GM12892 (cell line): ENCODE results near the gene ATP13A3. TPM values are rescaled to one million over a fixed set of nuclear protein-coding genes. Genes with fewer than 3 reads are reported as not detected.
"Not testable (repeated sequence)": the region's sequence is repeated elsewhere in the genome, so short reads cannot be mapped to it uniquely, and the experiment has no call there.

ENCODE experiments used
- DNase-seq: peaks from one replicate; pipeline ENCODE4 v3.0.0; 2011; ENCODE audit not compliant: insufficient read length
- FAIRE-seq: peaks from 2 replicates; lab custom pipeline; 2011; peaks lifted over from hg19 to GRCh38; lab: Jason Lieb, UNC
- POLR2A ChIP-seq: IDR thresholded peaks from 2 replicates; pipeline ENCODE4 v1.6.1; 2011; ENCODE audit warnings: low read depth, low read length, control low read depth
- POLR2AphosphoS5 ChIP-seq: IDR thresholded peaks from 2 replicates; pipeline ENCODE4 v1.6.1; 2011; ENCODE audit warnings: low read depth, low read length, control low read depth
- TAF1 ChIP-seq: IDR thresholded peaks from 2 replicates; pipeline ENCODE4 v1.6.1; 2011; ENCODE audit warnings: low read depth, mild to moderate bottlenecking, control low read depth, low read length, borderline replicate concordance
- polyA plus RNA-seq: library from polyadenylated mRNA; unstranded; fragments of >200 nt; gene quantifications from one replicate; pipeline ENCODE4 v1.2.1, GENCODE V29; 2012; ENCODE audit warnings: missing spikeins, inconsistent platforms; ENCODE audit not compliant: missing spikeins

Gene ATP13A3
- polyA plus RNA-seq: 54.8 TPM

GRCh38 chr3:194486540-194487288 lies at the start of gene ATP13A3:
Gene ATP13A3, minus strand, starts transcription at chr3:194487002. Its CDS starts 24,812 bp downstream, at chr3:194462190.
- TF ChIP-seq POLR2AphosphoS5: no peak
- TF ChIP-seq TAF1: no peak; the same call in 1 of the 2 replicates
- TF ChIP-seq POLR2A: peak; percentile 69
- FAIRE-seq: peak; percentile 51
- peak; percentile 91 for DNase-seq

DNA sequence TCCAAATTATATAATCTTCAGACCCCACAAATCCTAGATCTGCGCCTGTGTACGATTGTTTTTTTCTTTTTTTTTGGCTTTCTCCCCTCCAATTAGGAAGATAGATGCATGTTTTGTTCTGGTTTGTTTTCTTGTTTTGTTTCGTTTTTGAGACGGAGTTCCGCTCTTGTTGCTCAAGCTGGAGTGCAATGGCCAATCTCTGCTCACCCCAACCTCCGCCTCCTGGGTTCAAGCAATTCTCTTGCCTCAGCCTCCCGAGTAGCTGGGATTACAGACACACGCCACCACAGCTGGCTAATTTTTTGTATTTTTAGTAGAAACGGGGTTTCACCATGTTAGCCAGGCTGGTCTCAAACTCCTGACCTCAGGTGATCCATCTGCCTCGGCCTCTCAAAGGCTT lies 48.4 kb upstream of the ATP13A3 start:
- not testable (repeated sequence) for DNase-seq, FAIRE-seq

DNA sequence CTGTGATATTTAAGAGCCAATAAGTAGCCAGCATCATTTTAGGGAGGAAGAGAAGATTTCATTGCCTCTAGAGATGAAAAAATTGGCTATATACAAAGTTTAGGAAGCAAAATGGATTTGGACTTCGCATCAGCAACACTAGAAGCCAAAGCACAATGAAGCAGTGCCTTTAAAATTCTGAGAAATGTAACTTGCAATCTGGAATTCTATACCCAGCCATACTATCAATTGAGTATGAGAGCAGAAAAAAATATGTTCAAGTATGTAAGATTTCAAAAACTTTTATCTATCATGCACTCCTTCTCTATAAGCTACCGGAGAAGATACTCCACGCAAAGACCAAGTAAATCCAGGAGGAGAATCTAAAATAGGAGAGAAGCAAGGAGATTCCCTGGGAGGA lies 47.4 kb upstream of the ATP13A3 start:
- FAIRE-seq (no peak), DNase-seq (no peak)
- no peak for TF ChIP-seq TAF1
- no peak for TF ChIP-seq POLR2AphosphoS5
- TF ChIP-seq POLR2A: no peak

GRCh38 chr3:194532591-194532990 lies 45.8 kb upstream of the ATP13A3 start:
- FAIRE-seq (no peak), DNase-seq (no peak)
- TF ChIP-seq TAF1 (no peak), POLR2A (no peak), POLR2AphosphoS5 (no peak)

DNA sequence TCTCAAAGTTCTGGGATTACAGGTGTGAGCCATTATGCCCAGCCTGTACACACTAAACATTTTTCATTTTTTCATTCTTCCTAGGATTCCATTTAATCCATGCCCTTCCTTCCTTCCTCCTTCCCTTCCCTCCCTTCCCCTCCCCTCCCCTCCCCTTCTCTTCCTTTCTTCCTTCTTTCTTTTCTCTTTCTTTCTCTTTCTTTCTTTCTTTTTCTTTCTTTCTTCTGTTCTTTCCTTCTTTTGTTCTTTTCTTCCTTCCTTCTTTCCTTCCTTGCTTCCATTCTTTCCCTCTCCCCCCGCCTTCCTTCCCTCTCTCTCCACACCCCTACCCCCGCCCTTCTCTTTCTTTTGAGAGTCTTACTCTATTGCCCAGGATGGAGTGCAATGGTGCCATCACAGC lies 40.9 kb upstream of the ATP13A3 start:
- FAIRE-seq (no peak), DNase-seq (no peak)
- no peak for TF ChIP-seq POLR2AphosphoS5
- TF ChIP-seq POLR2A: no peak
- no peak for TF ChIP-seq TAF1

GRCh38 chr3:194526164-194526563 lies 39.4 kb upstream of the ATP13A3 start:
- FAIRE-seq: no peak

DNA sequence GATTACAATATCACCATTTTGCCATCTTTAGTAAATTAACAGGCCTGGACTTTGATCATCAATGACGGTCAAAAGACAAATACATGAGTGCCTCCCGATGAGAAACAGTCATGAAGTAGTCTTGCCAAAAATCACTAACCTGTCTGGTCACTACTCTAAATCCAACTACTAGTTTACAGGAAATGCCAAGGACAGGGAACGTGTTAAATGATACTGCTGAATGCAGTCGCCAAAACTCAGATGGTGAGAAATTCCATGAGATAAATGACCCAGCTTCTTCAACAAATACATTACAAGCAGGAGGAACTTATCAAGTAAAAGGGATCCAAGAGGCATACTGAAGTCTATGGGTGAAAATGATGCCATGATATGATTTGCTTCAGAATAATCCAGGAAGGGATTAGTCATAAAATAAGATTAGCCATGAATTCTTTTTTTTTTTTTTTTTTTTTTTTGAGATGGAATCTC lies 35.8 kb upstream of the ATP13A3 start:
- FAIRE-seq: no peak
- no peak for DNase-seq
- no peak for TF ChIP-seq POLR2AphosphoS5
- TF ChIP-seq POLR2A: no peak
- no peak for TF ChIP-seq TAF1

More at GRCh38 chr3:194526164-194526563, 39.4 kb upstream of the ATP13A3 start:
- TF ChIP-seq POLR2AphosphoS5 (no peak), POLR2A (no peak), TAF1 (no peak)
- no peak for DNase-seq

- FAIRE-seq (no peak), DNase-seq (no peak)
- TF ChIP-seq POLR2A (no peak), TAF1 (no peak), POLR2AphosphoS5 (no peak)
Measured at GRCh38 chr3:194521510-194522260, 34.9 kb upstream of the ATP13A3 start.

- not testable (repeated sequence) for FAIRE-seq, DNase-seq
Measured at GRCh38 chr3:194520682-194521162, 33.9 kb upstream of the ATP13A3 start.

- not testable (repeated sequence) for FAIRE-seq, DNase-seq
Measured at GRCh38 chr3:194520201-194520600, 33.4 kb upstream of the ATP13A3 start.

DNA sequence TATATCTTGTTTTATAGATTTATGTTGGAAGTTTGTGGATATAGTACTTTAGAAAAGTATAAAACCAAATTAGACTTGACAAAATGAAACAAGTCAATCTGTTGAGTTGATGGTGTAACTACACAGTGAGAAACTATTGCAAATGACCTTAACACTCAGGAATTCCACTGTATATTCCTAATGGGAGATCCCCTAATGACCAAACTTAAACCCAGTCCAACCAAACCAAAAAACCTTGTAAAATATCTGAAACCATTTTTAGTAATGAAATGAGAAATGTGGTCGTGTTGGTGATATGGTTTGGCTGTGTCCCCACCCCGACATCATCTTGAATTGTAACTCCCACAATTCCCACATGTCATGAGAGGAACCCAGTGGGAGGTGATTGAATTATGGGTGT lies 31.9 kb upstream of the ATP13A3 start:
- FAIRE-seq (no peak), DNase-seq (no peak)
- no peak for TF ChIP-seq TAF1
- TF ChIP-seq POLR2A: no peak
- no peak for TF ChIP-seq POLR2AphosphoS5

DNA sequence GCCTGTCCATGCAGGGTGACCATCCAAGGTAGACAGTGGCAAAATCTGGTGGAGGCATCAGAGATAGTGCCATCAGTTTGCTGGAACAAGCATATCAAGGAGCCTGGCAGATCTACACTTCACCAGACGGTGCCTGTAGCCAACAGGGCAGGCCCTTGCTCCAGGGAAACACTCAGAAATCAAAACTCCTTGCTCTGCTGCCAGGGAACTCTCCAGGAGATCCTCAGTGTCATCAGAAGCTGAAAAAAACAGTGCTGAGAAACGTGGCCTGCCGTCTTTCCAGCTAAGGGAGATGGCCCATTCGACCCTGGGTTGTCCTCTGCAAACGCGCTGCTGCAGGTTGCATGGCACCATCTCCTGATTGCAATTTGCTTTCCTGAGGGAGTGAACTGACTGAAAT lies 30.5 kb upstream of the ATP13A3 start:
- TF ChIP-seq POLR2A: no peak
- FAIRE-seq (no peak), DNase-seq (no peak)
